Measurements from ENCODE around the gene MBOAT1.

MBOAT1 gene

DNA sequence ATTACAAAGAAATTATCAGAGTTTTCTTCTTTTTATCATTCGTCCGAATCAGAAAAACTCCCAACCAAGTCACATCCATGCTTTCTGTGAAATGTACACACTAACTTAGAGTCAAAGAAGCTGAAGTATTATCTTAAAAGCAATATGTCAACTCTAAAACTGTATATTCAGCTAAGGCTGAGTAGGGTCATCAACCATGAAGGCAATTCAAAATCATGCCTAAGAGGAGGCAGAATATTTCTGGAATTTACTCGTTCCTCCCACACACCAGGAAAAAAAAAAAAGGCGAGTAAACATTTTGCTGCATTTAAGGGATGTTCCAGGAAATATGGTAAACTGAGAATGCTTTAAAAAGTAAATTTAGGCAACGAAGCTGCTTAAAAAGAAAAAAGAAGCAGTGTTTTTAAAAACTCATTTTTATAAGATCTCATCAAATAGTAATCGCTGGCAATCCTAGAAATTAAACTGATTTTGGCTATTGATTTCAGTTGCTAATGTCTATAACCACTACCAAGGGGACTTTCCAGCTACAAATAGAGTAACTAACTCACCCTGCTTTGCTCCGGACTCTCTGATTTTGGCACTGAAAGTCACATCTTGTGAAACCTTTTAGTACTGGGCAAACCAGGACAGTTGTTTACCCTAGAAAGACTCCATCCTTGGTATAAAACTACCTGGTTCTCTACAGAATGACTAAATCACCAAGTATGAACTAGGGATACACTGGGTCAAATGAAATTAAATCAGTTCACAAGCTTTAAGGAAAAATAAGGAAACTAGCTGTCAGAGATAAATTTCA lies 82.8 kb downstream of the MBOAT1 start:
- DNase-seq = no peak

DNA sequence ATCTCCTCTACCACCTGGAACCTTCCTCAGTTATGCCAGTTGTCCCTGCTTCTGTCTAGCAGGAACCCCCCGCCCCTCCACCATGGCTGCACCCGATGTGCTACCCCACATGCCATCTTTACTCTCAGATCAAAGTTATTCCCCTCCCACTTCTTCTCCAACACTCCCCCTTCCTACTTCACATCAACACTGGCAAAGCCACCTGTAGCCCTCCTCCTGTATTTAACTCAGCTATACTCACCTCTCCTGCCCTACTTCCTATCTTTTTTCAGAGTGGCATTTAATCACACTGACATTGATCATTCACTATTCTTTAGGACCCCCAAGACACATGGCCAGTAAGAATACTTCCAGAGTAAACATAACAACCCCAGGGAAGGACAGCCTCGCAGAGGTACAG lies 84.3 kb downstream of the MBOAT1 start:
- DNase-seq = no peak

DNA sequence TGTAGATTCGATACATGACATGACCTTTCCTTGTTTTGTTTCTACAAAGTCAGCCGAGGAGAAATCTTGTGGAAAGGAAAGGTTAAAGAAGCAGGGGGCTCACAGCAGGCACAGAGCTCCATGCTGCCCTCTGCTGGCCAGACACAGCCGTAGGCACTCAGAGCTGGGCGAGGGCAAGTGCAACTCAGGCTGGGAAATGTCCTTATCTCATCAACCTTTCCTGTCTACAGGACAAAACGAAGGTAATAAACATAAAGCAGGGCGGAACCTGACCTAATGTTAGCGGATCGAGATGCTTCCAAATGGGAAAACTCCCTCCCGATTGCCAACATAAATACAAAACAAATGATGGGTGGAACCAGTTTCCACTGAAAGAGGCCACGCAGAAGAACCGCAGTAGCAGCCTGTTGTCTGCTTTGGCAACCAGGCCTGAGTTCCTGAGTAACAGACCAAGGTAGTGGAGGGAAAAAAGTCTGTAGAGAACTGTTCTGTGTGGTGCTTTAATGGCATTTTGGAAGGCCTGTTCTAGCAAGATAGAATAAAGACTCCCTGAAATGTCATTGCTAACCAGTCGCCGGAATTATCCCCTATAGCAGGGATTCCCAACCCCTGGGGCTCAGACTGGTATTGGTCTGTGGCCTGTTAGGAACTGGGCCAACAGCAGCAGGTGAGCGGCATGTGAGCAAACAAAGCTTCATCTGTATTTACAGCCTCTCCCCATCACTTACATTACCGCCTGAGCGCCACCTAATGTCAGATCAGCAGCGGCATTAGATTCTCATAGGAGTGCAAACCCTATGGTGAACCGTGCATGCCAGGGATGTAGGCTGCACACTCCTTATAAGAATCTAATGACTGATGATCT lies 85.2 kb downstream of the MBOAT1 start:
- DNase-seq = peak; percentile 50

DNA sequence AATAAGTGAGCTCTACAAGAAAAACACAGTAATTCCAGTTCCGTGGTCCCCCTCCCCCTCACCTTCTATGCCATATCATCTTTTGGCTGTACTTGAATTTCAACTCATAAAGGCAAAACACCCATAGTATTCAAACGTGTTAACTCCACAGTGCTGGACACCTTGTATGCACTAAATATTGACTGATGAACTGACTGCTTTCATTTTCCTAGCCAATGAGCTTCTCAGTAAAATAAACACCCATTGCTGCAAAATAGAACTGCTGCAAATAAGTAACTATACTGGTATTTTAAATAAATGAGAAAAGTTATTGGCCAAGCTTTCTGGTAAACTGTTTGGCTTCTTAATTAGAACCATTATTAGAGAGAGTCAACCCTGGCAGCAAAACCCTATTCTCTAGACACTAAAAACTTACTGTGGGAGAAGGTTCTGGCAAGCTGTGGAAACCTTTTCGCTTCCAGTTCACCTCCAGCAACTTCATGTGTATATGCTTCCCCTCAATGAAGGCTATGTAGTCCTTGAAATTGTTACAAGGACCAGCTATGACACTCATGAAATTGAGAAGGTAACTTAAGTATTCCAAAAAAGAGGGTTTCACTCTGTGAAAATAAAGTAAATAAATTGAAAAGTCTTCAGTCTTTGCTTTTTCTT lies 86.0 kb downstream of the MBOAT1 start:
- DNase-seq = no peak

DNA sequence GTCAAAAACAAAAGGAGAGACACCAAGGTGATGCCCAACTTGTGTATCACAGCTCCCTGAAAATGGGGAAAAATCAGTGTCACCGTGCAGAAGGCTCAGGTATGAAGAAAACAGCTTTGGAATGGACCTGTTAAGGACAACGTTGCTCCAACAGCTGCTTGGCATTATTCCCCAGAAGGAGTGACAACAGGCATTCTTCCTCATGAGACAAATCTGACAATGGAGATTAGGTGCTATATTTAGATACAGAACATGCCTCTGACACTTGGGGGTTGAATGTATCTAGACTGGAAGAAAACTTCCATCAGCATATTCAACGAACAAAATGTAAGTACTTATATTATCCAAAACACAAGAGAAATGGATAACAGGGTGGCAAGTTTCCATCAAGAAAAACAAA lies 87.7 kb downstream of the MBOAT1 start:
- no peak for DNase-seq

DNA sequence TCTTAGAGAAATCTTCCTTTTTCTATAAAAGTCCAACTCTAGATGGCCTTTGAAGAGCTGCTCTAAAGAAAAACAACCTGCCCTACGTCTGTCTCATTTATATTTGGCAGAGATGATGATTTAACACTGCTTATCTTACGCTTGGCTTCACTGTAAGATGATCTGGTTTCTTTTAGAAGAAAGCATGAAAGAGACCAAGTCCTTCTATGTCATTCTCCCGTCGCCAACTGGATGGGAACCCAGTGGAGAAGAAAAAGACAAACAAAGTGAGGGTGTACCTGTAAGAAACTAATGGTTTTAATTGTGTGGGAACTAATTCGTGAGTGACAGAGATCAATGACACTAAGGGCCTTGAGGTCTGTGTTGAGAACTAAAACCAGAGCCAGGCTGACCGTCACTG lies 92.8 kb downstream of the MBOAT1 start:
- no peak for DNase-seq

DNA sequence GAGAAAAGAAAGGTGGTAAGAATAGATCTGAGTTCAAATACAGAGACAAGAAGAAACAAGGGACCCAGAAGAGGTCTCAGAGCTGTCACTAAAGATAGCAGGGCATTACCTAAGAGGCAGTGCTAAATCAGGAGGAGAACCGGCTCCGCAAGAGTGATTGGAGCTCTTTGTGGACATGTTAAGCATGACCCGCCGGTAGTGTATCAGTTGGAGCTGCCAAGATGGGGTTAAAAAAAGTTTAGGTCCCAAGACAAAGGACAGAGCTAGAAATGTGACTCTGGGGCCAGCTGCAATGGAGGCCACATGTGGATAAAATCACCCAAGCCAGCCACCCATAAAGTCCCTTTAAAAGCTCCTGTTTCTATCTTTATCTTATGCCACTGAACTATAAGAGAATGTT lies 93.4 kb downstream of the MBOAT1 start:
- no peak for DNase-seq

DNA sequence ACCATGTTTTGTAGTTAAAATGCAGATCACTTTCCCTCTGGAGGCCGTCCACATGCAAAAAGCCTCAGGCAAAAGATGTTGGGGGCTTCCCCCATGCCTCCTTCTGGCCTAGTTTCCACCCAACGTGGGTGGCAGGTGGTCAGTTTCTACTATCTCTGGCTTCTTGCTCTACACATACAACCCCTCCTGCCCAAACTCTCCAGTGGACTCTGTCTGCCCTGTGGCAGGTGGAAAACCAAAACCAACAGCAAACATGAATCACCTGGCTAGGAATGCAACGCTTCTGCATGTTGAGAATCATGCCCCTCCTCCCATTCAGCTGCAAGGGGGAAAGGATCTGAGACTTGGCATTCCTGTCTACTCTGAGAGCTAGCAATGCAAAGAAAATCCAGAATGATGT lies 94.8 kb downstream of the MBOAT1 start:
- no peak for DNase-seq

DNA sequence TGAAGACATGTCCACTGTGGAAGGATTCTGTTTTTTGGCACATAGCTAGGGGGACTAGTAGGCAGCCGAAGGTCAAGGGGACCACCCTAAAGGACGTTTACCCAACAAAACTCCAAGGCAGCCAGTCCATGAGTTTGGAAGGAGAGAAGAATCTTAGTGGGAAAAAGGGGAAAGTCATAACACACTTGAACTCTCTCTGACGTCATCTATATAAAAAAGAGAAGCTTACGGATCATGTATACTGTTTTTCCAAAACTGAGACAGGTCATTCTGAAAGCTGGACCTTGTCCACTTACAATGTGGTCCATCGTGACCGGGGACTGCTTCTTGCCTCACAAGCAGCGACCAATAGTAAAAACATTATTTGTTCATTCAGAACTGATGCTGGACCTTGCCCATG lies 95.5 kb downstream of the MBOAT1 start:
- no peak for DNase-seq

DNA sequence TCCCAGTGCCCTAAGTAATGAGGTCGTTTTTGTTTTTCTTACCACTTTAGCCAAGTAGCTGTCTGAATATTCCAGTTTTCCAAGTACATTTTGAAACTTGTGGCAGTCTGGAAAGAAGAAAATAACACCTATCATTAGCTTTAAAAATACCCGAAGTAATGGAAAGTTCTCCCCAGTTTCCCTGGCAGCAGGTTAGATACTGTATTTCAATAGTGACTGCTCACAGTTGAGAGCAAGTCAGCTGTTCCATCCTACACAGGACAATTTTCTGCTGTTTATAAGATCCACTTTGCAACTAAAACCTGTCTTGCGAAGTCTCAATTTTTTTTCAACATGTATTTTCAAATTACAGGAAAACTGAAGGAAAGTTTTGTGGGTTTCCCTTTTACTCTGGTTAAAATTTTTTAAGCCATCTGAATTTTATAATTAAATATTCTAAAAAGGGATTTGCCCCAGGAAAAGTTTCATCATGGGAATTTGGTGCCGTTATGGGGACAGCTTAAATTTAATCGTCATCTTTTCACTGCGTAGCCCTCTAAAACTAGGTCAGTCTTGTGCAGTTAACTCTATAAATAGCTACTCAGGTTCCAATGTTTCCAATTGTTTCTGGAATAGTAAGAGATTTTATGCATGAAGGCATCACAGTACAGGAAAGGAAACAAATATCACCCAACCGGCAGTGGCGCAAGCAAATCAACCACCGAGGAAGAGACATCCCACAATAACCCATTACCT lies 96.9 kb downstream of the MBOAT1 start:
- no peak for DNase-seq

DNA sequence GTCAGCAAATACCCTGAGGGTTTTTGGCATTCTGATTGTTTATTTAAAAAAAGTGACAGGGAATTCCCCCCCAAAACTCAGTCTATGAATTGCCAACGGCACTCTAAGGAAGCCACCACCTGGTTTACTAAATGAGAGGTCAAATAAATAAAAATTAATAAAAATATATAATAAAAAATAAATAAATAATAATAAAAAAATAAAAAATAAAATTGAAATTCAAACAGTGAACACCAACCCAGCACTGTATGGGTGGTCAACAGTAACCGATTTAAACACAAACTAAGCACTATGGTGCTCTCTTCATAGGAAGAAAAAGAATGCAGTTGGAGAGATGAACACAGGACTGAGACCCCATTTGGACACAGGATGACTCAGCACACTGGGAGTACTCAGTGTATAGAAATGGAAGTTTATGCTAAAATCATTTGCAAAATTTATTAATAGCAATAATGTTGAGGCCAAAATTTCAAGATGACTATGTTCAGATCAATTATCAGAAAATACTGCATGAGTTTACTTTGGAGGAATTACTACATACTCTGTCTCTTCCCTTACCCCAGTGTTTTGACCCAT lies 98.5 kb downstream of the MBOAT1 start:
- no peak for DNase-seq

DNA sequence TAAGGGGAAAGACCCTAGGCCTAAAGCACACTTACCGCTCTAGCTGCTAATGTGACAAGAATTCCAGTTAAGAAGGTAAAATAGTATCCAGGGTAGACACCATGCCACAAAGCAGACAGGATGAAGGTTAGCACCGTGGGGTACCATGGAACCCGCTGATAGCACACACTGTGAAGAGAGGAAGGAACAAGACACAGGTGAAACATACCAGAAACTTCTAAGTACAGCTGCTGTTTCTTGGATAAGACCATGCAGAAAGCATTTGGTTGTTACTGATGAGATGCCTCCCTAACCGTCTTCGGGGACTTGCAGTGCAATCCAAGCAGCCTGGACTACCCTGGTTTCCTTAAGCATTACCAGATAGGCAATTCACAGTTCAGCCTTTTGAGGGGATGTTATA lies 99.4 kb downstream of the MBOAT1 start:
- no peak for DNase-seq

DNA sequence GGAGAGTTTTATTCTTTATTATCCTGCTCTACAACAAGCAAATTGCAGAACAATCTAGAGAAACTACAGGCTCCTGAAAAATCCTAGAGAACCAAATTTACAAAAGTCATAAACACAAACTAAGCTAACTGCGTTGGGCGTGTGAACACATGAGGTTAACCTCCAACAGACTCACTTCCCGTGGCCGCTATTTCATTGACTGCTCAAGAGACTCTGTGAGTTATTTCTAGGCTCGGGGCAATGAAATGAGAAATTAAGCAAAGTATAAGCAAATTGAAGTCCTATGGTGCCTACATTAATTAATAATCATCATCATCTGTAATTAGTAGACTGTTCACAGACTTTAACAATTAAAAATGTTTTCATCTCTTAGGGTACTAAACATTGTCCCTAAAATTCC lies 100.0 kb downstream of the MBOAT1 start:
- DNase-seq = no peak

DNA sequence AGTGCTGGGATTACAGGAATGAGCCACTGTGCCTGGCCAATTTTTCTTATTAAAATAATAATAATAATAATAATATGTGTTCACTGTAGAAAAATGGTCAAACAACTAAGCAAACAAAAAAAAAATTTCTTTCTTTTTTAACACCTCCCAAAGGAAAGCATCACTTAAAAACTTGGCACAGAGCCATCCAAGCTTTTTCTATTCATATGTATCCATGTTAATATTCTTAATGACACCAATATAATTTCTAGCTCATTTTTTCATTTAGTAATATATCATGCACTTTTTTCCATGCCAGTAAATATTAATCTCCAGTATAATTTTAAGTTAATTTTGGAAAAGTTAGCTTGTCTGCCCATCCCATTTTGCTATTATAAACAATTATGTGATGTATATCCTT lies 101.8 kb downstream of the MBOAT1 start:
- DNase-seq = no peak

DNA sequence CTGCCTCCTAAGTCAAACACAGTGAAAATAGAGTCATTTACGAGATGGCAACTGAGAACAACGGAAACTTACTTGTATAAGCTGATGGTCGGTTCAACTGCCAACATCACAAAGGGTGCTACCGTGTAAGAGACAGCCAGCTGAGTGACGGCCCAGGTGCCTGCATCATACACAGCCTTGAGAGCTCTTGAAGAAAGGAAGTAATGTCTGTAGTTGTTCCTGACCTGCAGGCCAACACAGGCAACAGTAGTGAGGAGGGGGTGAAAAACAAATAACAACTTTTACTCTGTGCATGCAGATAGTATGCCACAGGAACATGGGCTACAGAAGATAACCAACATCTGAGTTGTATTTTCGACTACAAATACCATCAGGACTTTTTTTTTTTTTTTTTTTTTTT lies 102.7 kb downstream of the MBOAT1 start:
- no peak for DNase-seq

DNA sequence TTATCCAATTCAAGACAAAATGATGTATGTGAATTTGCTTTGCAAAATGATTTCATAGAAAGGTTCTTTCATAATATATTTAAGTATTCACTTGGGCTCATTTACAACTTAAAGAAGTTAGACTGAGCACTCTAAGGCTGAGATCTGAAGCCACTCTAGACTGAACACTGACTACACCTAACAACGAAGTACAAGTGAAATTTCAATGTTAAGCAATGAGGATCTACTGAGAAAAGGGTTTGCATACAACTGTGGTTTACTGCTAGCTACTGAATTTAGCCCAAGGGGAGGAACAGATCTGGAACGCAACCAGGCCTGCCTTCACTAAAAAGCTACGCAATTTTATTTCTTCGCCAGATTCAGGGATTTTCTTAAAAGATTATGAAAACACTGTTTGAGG lies 106.4 kb downstream of the MBOAT1 start:
- DNase-seq = no peak

DNA sequence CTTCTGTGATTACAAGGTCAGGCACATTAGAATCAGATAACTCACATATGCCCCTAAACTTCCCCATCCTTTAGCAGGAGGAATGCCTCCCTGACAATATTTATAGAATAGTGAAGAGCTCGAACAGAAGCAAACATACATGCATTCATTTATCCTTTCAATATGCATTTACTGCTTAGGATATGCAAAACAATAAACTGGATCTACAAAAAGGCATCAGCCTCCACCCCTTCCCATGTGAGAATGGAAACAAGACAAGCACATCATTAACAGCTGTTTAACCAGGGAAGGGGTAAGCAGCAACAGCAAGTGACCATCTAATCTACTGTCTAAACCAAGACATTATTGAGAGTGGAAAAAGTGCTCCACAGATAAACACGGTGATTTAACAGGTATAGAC lies 107.6 kb downstream of the MBOAT1 start:
- DNase-seq = no peak

DNA sequence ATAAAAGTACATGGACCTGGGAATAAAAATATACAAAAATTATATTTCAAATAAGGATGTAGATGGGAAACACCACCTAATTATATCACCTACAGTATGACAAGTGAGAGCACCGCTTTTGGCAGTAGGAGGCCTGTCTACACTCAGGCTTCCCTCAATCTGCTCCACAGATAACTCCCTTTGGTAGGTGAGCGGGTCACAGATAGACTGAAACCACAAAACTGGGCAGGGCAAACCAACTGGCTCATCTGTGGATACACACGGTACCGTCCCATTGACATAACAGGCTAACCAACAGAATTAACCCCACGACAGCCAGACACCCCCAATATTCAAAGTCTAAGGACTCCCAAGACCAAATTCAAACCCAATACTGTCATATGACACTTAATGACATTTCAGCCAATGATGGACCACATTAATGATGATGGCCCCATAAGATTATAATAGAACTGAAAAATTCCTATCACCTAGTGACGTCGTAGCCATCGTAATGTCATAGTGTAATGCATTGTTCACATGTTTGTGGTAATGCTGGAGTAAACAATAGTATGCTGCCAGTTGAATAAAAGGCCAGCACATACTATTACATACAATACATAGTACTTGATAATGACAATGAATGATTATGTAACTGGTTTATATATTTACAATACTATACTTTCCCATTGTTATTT lies 109.7 kb downstream of the MBOAT1 start:
- DNase-seq = no peak

DNA sequence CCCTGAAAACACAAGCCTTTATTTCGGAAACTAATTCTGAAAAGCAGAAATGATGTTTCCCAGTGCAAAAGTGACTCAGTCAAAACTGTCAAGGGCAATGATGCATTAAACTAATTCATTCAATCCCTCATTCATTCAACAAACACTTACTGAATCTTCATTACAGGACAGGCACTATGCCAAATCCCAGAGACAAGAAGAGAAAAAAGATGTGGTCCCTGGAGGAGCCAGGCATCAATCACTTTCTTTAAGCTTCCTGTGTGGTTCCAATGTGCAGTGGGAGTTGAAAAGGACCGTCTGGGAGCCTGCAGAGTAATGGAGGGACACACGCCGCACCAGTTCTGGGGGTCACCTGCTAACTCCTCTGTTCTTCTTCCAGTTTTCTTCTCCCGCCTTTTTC lies 113.1 kb downstream of the MBOAT1 start:
- no peak for DNase-seq

DNA sequence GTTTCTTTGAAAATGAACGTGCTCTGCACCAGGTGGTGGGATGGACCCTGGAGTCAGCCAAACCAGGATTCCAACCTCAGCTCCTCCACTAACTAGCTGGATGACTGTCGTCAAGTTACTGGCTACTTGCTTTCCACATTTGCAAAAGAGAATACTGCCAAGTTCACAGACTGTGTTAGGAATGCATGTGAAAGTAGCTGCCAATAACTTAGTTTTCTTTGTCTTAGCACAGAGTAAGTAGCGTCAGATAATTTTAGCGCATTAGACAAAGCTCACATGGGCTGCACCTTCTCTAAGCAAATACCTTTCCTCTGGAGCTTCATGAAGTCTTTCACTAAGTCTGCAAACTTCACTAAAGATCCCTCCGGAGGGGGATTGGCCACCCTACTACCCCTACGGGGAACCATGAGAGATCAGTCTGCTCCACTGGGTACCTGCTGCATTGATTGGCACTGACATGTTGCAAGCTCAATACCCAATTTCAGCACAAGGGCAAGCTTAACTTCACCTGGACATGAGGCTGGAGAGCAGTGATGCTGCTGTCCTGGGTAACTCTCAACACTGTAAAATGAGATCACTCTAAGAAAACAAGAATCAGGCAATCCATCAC lies 113.9 kb downstream of the MBOAT1 start:
- DNase-seq = no peak

DNA sequence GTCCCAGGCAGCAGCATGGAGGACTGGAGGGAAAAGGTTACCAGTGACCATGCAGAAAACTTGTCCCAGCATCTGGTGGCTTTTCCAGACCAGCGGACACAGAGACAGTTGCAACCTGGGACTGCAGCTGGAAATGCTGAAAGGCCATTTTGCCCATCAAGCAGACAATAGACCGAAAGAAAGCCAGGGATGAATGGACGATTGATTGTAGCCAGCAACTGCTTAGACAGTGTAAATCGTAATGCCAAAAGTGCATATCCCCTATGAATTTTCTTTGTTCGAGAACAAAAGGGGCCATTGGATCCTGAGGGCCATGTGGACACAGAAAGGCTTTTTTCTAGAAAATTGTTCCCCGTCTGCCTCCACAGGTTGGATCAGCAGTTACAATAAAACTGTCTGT lies 115.7 kb downstream of the MBOAT1 start:
- no peak for DNase-seq

DNA sequence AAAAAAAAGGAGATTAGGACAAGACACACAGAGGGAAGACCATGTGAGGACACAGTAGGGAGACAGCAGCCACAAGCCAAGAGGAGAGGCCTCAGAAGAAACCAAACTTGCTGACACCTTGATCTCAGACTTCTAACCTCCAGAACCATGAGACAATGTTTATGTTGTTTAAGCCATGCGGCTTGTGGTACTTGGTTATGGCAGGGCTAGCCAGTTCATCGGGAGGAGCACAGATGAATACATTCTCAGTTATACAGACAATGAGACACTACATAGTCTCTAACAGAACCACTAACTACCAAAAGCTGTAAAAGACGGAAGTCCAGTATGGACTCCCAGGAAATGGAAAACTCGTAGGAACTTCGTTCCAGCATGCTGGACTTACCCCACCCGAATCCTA lies 116.8 kb downstream of the MBOAT1 start:
- DNase-seq = no peak
